Stromal cell of bone marrow (primary cell): ENCODE results near the gene MAPKAP1.

Experiments used
- DNase-seq: peaks from one replicate; pipeline ENCODE4 v3.0.0-alpha.2; 2012; ENCODE audit warnings: low read depth

The MAPKAP1 gene

DNA sequence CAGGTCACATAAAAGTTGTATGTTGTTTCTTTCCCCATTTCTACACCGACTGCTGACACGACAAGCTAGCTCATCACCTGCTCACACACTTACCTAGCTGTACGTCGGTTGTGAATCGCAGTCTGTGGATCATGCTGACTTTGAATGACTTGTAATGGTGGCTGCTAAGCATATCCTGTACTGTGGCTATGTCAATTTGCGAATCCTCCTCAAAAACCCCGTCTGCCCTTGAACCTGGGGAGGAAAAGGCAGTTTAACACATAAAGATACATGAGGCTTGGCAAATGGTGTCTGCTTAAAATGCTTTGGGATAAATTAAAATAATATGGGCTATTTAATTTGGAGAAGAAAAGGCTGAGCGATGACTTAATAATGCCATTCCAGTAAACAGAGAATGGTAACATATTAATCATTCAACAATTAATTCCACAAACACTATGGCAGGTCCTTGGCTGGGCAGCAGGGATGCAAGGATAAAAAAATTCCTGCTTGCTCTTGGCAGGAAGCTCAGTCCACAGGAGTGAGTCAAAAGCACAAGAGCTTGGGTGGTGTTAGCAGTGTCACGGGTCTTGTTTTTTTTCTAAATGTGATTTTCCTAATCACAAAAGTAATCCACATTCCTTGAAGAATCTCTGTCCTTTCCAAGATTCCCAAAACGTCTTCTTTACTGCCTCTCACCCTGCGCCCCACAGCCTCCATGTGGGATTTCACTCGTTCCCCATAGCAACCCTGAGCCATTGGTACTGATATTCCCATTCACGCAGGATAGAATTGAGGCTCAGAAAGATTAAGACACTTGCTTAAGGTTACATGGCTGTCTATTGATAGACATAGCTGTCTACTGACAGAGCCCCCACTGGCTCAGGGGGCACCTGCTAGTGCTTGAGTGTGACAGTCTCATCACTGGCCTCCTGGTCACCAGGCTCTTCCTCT, 222.4 kb downstream of the MAPKAP1 start:
- peak; percentile 69 for DNase-seq

GRCh38 chr9:125483697-125484096, 223.3 kb downstream of the MAPKAP1 start:
- no peak for DNase-seq

- no peak for DNase-seq
These were observed 227.0 kb downstream of the MAPKAP1 start for GRCh38 chr9:125479846-125480615.

GRCh38 chr9:125477089-125477544, 229.9 kb downstream of the MAPKAP1 start:
- DNase-seq: no peak

GRCh38 chr9:125476645-125477044, 230.4 kb downstream of the MAPKAP1 start:
- no peak for DNase-seq

- DNase-seq: no peak
These were observed 231.6 kb downstream of the MAPKAP1 start for GRCh38 chr9:125475385-125475784.

GRCh38 chr9:125472926-125473701, 233.9 kb downstream of the MAPKAP1 start:
- DNase-seq: peak; percentile 52

DNA sequence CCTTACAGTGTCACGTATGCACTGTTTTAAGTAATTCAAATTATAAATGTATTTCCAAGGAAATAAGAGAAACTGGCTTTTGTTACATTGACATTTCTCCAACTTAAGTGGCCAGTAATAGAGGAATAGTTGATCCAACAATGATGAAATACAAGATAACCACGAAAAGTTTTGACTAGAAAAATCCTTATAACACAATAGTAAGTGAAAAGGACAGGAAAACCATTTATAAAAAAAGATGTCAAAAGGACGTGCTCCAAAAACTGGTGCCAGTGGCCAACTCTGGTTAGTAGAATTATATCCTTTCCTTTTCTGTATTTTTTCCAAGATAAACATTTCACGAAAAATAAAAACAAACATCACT, 234.5 kb downstream of the MAPKAP1 start:
- no peak for DNase-seq

GRCh38 chr9:125470767-125471580, 236.0 kb downstream of the MAPKAP1 start:
- no peak for DNase-seq

DNA sequence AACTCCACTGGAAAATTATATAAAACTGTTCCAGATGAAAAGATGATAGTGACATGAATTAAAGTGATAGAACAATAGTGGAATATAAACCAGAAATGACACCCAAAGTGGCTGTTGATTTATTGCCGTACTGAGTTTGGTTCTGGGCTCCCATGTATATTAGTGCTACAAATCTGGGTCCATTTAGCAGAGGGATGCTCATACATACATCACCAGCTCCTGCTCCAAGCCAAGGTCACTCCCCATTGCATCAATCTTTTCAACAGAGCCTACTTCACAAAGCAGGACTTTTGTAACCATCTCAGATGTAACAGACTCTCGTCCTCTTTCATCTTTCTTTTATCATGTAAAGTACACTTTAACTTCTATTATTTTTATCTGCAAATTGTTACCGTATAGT, 236.8 kb downstream of the MAPKAP1 start:
- no peak for DNase-seq

DNA sequence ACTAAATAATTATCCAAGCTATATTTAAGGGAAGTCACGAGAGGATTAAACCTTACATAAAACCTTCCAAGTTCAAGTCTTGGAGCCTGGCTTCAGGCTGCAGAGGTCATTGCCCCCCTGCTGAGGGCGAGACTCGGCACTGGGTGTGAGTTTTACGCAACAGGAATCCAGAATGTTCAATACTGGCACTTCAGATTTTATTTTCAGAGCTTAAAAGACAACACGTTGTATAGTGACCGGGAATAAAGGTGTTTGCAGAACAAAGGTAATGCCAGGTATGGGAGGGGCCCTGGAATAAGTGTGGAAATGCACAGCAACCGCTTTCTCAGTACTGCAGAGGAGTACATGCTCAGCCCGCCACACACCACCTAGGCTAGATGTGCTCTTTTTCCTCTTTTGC, 238.4 kb downstream of the MAPKAP1 start:
- no peak for DNase-seq

DNA sequence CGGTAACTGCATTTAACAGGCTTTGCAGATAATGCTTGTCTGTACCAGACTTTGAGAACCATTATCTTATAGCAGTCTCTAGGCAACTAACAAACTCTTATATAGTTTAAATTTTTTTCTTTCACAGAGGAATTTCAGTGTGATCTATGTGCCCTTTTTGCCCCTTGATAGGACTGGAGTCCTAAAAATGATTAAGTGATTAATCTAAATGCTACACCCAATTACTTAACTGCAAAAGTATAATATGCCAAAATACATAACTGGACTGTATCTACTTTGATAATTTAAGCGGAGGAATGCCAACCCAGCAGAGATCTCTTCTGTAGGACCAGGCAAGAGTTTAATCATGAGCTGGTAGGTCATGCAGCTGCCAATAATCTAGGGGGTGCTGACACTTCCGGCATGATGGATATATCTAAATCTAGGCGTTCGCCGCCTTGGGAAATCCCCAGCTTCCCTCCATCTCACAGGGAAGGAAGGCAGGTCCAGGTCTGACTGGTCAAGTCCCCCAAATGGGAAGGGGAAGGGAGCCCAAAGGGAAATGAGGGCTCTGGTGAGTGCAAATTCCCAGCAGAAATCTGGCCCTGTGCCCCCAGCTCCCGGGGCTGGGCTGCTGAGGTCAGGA, 239.8 kb downstream of the MAPKAP1 start:
- no peak for DNase-seq

- no peak for DNase-seq
These were observed 240.6 kb downstream of the MAPKAP1 start for GRCh38 chr9:125466411-125466810.

GRCh38 chr9:125464591-125465385, 242.2 kb downstream of the MAPKAP1 start:
- DNase-seq: no peak

GRCh38 chr9:125463926-125464325, 243.1 kb downstream of the MAPKAP1 start:
- DNase-seq: no peak

- no peak for DNase-seq
These were observed 244.1 kb downstream of the MAPKAP1 start for GRCh38 chr9:125462861-125463291.

DNA sequence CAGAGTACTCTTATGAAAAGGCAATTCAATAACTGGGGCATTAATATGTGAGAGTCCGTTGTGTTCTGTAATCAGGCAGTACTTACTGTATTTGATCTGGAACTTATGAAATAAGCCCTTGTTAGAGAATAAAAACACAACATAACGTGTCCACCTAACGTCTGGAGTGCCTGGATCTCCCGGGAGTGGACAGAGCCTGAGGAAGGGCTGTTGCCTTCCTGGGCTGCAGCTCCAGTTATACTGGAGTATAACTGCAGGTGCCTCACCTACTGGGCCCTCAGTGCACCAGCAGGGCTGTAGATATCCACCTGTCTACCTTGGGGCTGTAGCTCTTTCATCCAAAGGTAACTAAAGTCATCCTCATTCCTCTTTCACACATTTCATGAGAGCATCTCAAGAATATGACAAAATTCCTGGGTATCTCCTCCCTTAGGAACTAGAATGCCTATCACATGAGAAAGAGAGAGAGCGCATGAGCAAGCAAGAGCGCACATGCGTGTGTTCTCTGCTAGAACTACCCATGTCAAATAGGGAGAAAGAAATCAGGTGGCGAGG, 245.3 kb downstream of the MAPKAP1 start:
- DNase-seq: no peak

DNA sequence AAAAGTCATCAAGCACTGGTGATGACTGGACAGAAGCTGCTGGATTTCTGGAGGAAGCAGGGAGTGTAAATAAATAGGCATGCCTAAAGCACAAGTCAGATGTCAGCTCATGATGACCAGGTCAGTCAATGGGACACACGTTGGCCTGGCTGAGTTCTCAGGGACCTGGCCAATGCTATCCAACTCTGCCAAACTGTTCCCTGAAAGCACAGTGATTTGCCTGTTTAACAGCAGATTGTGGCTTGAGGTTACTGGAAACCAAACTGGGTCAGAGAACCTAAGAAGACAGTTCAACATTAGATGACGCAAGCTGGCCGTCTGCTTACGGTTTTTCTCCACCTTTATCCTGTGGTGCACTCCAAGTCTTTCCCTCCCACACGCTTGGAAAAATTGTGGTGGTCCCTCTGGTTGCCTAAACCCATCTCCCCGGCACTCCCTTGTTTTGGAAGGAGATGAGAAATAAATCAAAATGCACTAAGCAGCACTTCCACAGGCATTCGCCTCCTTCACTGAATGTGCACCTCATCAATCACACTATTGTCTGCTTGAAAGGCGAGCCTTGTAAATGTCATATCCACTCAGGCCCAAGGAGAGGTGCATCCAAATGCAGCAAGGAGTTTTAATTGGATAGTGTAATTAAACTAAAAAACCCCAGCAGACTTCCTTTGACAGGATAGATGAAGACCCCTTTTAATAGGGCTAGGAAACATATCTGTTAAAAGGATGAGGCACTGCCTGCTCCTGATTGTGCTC, 245.9 kb downstream of the MAPKAP1 start:
- peak; percentile 74 for DNase-seq

DNA sequence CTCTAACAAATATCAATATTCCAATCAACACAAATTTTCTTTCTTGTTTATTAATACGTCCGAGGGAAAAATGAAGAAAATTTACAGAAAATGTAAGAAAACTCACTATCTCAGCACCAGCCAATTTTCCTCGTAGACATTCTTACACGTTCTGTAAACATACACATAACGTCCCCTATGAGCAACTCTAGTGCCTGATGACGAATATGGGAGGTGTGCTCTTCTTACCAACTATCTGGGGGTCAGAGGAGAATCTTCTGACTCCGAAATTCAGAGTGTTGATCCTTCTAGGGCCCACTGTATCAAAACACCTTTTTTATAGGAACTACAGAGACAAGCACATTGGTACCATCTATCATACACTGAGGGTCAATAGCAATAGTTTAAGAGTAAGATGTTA, 246.7 kb downstream of the MAPKAP1 start:
- DNase-seq: no peak
